Skeletal muscle cell (primary cell): ENCODE results near the gene PARD6G.

Experiments used
- DNase-seq: peaks from one replicate; pipeline ENCODE4 v3.0.0-alpha.2; 2010; ENCODE audit warnings: low read depth
- H3K4me3 ChIP-seq: 2 replicates; pipeline ENCODE4 v1.5.1; 2011; ENCODE audit warnings: low read depth, mild to moderate bottlenecking, control low read depth, low read length, moderate library complexity

PARD6G gene

DNA sequence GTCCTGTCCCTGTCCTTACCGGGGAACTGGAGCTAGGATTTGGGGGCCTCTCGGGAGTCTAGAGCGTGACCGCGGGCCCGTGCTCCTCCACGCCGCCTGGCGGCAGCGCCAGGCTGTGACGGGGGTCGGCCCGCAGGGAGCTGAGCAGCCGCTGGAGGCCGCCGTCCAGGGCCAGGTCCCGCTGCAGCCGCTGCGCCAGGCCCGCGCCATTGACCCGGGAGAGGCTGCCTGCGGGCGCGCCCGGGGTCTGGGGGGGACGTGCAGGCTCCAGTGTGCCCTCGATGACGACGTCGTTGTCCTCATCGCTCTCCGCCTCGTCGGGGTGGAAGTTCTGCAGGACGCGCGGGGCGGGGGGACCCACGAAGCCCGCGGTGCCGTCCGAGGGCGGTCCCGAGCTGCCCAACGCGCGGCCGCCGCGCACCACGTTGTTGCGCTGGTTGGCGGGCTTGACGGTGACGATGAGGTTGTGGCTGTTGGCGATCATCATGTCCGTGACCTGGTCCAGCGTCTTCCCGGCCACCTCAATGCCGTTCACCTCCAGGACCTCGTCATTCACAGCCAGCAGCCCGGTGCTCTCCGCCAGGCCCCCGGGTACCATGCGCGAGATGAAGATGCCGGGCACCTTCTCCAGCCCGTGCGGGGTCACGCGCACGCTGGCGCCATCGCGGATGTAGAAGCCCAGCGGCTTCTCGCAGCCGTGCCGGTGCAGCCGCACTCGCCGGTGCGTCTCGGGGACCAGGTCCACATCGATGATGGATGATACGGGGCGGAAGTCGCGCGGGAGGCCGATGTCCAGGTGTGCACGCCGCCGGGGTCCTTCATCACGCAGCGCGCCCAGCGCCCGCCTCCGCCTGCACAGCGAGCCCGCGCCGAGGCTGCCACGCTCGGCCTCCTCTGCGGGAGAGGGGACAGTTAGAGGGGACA lies 87.3 kb downstream of the PARD6G start:
- H3K4me3 ChIP-seq = peak overlapping the region; percentile 34
- no peak for DNase-seq

DNA sequence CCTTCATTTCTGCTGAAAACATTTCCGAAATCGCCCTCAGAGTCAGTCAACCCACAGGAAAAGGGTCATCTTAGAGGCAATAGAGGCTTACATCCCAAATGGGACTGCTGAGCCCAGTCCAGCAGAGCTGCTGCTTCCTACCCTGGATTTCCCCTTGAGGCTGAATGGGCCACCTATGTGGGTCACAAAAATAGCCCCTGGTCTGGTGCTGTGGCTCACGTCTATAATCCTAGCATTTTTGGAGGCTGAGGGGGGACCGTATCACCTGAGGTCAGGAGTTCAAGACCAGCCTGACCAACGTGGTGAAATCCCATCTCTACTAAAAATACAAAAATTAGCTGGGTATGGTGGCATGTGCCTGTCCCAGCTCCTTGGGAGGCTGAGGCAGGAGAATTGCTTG lies 88.9 kb downstream of the PARD6G start:
- no peak overlapping the region for H3K4me3 ChIP-seq
- DNase-seq = no peak

DNA sequence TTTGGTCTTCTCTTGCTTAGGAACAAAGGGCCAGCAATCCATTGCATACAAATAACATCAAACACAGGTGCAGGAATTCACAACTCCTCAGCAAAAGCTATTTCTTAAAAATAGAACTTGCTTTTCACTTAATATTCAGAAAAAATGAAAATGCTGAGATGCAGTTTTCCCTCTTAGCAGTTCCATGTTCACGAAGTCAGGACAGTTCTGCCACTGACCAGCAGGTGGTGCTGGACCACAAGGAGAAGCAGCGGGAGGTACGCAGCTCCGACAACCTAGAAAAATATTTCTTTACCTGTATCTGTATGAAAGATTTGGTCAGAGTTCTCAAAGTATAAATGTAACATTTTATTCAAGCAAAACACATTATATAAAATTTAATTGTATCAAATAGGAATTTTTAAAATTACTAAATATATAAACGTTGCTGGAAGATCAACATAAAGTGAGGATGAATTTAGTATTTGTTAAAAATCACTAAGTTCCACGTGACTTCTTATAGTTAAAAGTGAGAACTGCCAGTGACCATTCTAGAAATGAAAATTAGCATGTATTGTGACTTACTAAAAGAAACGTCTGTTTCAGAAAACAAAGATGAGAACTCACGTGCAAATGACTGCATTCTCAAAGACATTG lies 89.5 kb downstream of the PARD6G start:
- no peak overlapping the region for H3K4me3 ChIP-seq
- DNase-seq = peak; percentile 31

DNA sequence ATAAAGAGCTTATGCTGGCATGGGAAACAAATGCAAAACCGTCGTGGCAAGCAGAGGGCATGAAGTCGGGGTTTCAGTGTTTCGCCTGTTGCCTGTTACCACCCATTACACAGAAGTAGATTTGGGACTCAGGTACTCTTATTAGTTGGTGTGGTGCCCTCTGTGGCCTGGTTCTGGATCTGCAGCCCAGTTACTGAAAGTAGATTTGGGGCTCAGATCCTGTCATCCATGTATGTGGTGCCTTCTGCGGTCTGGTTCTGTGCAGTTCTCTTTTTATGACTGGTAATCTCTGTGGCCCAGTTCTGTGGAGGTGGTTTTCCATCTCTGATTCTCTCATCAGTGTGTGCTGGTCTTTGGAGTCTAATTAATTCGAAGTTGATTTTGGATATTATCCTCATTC lies 93.0 kb downstream of the PARD6G start:
- DNase-seq = no peak
- H3K4me3 ChIP-seq = no peak overlapping the region

DNA sequence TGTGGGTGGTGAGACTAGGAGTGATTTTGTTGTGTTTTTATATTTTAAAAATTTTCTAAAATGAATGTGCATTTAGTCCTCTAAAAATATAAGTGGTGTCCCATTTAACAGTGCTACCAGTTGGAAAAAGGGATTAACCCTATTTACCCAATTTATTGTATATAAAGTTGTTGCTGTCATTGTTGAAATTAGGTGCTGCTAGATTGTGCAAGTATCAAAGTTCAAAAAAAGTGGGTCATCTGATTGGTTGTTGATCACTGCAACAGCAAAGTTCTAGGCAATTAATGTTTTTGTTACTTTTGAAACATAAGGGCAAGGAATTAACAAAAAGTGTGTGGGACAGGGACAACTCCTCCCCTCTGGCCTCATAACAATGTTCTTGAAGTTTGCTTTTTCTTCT lies 97.6 kb downstream of the PARD6G start:
- H3K4me3 ChIP-seq = no peak overlapping the region
- no peak for DNase-seq

DNA sequence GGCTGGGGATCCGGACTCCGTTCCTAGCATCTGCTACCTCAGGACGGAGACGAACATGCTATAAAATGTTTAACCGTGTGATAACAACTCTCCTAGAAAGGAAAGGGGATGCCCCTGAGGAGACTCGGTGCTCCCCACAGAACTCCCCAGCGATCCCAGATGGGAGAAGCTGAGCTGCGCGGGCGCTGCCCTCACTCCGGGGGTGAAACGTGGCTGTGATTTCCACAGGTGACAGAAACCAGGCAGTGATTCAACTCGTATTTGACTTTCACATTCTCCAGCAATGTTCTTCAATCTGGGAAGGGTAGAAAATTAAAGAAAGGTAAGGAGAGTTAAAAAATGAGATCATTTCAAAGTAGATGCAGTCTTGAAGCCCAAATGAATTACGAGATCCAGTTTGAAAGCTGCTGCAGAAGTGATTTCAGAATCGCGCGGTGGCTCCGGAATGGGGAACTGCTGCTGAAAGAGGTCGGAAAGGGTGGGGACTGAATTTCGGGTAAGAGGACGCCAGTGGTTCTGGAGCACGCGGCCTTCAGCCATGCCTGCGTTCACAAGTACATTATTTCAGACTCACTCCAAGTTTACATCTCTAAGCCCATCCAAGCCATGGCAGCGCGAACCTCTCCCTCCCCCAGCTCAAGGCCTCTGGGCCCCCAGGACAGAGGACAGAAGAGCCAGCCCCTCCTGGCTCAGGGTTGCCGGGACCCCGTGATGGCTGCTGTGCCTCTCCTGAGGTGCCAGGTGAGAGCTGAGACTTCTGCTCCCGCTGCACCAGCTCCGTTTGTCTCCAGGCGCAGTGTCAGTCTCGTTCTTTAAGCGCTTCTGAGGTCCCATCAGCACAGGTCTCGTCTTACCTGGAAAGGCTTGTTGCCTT lies 98.8 kb downstream of the PARD6G start:
- H3K4me3 ChIP-seq = peak overlapping the region; percentile 66
- no peak for DNase-seq

DNA sequence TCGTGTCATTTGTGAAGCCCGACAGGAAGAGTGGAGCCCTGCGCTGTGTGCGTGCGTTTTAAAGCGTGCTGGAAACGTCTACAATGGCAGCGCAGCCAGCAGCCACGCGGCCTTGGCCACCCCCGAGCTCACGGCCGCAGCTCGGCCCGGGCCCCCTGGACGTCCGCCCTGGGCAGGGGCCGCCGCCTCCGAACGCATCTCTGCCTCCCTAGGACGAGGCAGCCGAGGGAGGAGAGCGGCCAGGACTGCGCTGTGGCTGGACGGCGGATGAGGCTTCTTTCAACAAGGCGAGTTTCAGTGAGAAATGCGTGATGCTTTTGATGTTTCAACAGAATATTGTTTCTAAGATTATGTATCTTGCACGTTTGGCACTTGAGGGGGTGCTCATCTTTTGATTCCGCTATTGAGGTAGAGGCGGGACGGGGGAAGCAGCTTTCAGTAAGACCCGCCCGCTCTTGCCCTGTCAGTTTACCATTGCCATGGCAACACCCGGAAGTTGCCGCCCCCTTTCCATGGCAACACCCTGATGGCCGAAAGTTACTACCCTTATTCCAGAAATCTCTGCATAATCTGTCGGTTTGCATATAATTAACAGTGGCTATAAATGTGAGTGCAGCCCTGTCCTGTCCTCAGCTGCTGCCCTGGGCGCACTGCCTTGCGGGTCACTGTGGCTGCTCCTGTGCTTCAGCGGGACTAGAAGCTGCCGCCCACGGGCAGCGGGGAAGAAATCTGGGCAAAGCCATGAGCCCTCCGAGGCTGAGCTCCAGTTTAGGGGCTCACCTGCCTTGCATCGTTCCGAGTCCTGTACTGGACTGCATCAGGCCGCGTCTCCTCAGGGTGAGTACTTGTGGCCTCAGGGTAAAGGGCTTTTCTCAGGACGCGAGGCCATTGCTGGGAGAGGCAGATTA lies 99.6 kb downstream of the PARD6G start:
- peak; percentile 42 for DNase-seq

DNA sequence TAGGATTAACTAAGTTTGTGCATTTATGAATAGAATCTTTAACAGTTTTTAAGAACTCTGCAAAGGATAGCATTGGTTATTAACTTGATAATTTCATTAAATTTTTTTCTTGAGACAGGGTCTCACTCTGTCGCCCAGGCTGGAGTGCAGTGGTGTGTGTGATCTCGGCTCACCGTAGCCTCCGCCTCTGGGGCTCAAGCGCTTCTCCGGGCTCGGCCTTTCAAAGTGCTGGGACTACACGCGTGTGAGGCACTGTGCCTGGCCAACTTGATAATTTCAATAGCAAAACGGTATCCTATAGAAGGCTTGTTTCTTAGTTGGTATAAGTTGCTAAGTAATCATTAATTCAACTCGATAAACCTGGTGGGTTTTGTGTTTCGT lies 100.3 kb downstream of the PARD6G start:
- no peak for DNase-seq
- peak overlapping the region; percentile 66 for H3K4me3 ChIP-seq

More for the DNA sequence above, 99.6 kb downstream of the PARD6G start:
- H3K4me3 ChIP-seq = peak overlapping the region; percentile 66

DNA sequence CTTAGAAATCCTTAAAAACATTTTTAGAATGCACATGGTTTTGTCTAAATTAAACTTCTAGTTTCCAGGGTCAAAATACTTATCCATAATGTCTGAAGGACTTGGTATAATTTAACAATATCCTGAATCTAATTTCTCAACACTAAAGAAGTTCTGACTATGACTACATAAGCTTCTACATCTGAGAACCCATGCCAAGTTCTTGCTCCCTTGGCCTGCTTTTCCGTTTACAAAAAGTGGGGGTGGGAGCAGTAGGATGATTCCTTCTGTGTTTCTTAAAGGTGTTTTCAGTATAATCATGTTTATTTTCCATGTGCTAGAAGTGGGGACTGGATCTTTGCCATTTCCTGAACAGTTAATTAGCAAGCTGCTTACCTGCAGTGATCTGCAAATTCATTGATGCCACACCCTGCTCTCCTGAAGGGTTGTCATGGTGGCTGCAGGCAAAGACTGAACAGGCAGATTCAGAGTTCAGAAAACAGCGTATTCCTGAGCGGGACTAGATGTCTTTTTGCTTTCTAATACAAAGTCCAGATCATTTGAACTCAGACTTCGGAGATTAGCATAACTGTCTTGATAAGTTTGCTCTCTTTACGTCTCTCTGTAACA lies 102.0 kb downstream of the PARD6G start:
- H3K4me3 ChIP-seq = no peak overlapping the region
- DNase-seq = no peak

DNA sequence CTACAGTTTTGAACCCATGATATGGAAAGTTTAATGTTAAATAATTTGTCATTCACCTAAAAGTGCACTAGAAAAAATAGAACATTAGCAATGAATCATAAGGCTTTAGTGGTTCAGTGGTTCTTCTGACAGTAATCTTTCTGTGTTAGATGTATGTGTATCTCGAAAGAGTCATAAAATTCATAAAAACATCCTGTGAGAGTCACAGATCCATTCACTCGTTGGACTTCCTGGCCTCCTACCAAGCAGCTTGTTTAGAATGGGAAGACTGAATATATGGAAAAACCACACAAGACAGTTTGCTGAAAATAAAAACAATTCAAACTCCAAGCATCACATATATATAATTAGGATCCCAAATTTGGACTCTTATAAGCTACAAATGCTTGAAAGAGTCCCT lies 103.4 kb downstream of the PARD6G start:
- DNase-seq = no peak
- H3K4me3 ChIP-seq = no peak overlapping the region

DNA sequence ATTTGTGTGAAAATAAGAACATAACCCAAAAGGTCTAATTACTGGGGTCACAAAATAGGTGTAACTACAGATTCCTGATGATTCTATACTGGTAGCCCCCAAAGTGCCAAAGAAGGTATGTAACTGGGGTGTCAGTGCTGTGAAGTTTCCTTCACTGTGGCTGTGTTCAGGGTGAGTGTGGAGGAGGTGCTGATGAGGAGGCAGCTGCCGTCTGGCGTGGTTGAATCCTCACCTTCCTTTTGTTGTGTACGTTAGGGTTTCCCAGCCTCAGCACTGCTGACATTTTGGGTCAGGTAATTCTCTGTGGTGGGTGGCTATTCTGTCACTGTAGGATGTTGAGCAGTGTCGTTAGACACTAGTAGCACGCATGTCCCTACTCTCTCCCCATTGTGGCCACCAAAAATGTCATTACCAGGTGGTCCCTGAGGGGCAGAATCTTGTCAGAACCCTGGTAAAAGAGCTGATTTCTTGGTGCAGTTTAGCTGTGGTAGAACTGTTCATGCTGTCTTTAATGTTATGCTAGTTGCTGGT lies 106.8 kb downstream of the PARD6G start:
- H3K4me3 ChIP-seq = no peak overlapping the region
- no peak for DNase-seq

DNA sequence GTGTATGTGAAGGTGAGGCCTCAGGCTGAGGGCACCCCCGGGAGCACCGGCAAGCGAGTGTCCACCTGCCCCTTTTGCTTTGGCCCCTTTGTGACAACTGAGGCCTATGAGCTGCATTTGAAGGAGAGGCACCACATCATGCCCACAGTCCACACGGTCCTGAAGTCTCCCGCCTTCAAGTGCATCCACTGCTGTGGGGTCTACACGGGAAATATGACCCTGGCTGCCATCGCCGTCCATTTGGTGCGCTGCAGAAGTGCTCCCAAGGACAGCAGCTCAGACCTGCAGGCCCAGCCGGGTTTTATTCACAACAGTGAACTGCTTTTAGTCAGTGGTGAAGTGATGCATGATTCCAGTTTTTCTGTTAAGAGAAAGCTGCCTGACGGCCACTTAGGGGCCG lies 109.3 kb downstream of the PARD6G start:
- no peak for DNase-seq
- H3K4me3 ChIP-seq = no peak overlapping the region

DNA sequence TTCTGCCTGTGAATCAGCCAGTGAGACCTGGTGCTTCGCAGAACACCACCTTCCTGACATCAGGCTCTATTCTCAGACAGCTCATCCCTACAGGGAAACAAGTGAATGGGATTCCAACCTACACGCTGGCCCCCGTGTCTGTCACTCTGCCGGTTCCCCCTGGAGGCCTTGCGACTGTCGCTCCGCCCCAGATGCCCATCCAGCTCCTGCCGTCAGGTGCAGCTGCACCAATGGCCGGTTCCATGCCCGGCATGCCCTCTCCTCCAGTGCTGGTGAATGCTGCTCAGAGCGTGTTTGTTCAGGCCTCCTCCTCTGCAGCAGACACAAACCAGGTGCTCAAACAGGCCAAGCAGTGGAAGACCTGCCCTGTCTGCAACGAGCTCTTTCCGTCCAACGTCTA lies 110.2 kb downstream of the PARD6G start:
- H3K4me3 ChIP-seq = no peak overlapping the region
- DNase-seq = no peak

DNA sequence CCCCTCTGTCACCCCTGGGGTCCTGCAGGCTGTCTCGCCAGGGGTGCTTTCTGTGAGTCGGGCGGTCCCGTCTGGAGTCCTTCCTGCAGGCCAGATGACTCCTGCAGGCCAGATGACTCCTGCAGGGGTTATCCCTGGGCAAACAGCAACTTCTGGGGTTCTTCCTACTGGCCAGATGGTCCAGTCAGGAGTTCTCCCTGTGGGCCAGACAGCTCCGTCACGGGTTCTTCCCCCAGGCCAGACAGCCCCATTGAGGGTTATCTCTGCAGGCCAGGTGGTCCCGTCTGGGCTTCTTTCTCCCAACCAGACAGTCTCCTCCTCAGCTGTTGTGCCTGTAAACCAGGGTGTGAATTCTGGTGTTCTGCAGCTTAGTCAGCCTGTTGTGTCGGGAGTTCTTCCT lies 110.6 kb downstream of the PARD6G start:
- DNase-seq = no peak
- no peak overlapping the region for H3K4me3 ChIP-seq

DNA sequence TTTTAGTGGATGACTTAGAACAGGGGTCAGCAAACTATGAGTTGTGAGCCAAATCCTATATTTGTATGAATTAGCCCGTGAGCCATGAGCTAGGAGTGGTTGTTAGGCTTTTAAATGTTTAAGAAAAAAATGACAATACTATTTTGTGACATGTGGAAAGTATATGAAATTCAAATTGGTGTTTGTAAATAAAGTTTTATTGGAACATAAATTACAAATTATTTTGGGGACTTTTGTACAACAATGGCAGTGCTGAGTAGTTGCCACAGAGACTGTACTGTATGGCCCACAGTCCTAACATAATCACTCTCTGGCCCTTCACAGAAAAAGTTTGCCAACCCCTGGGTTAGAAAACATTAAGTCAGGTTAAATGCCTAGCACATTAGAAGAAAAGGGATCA lies 112.2 kb downstream of the PARD6G start:
- no peak for DNase-seq
- H3K4me3 ChIP-seq = no peak overlapping the region

DNA sequence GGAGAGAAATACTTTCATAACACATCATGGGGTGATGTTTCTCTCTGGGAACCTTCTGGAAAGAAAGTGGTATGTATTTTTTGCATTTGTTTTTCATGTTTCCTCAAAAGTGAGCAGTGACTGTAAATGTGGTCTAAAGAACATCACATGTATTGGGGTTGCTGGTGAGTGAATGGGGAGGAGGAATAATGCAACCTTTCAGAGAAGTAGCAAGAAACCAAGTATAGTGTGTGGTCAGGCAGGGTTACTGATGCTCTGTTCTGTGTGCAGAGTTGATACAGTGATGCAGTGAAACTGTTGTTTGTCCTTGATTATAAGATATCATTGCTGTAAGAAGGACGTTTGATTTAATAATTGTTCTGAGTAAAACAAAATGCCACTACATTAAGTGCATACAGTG lies 114.2 kb downstream of the PARD6G start:
- H3K4me3 ChIP-seq = no peak overlapping the region
- no peak for DNase-seq

DNA sequence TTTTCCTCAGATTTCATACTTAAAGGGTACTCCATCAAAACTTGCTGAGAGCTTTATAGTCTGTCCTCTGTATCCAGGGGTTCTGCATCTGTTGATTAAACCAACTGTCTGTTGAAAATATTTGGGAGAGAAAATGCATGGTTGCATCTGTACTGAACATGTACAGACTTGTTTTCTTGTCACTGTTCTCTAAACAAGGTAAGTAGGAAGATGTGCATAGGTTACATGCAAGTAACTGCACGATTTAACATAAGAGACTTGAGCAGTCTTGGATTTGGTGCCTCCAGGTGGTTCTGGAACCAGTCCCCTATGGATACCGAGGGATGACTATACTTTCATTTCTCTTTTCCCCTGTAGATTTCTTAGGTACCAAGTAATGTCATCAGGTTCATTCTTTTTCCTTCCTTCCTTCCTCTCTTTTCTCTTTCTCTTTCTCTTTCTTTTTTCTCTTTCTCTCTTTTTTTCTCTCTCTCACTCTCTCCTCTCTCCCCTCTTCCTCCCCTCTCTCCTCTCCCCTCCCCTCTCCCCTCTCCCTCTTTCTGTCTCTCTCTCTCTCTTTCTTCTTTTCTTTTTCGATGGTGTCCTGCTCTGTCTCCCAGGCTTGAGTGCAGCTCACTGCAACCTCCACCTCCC lies 115.0 kb downstream of the PARD6G start:
- H3K4me3 ChIP-seq = no peak overlapping the region
- DNase-seq = no peak

DNA sequence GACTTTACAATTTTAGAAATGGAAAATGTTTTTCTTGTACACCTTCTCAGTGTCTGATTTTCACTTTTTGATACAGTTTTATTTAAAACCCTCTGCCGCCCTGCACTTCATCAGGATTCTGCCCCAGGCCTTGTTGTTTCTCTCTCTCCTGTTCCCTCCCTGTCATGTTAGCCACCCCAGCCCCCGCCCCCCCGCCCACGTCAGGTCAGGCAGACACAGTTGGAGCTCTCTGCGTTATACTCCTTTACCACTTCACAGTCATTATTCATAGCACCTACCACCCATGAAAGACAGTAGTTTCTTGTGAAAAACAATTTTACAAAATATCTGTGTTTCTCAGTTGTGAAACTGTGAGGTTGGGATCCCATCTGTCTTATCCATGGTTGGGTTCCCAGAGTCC lies 116.8 kb downstream of the PARD6G start:
- no peak for DNase-seq
- no peak overlapping the region for H3K4me3 ChIP-seq
